HepG2 (cell line): Measurements from ENCODE around the gene TRPV4. TPM values are rescaled to one million over a fixed set of nuclear protein-coding genes. Genes with fewer than 3 reads are reported as not detected.

Experiments used
- HNRNPUL1 ChIP-seq: fragments of 200-400 bp; formaldehyde crosslinking; IDR thresholded peaks from 2 replicates; pipeline ENCODE4 v1.6.1; 2017; ENCODE audit warnings: low read depth, mild to moderate bottlenecking, low read length, moderate library complexity
- NCOA2 ChIP-seq: sonication (generic); formaldehyde crosslinking; IDR thresholded peaks from 2 replicates; pipeline ENCODE4 v1.8.0; 2022; ENCODE audit warnings: inconsistent platforms
- RORA ChIP-seq: sonication (generic); formaldehyde crosslinking; IDR thresholded peaks from 2 replicates; pipeline ENCODE4 v1.5.0; 2020; ENCODE audit warnings: mild to moderate bottlenecking, missing genetic modification reagents, moderate library complexity
- TOPORS ChIP-seq: sonication (generic); formaldehyde crosslinking; IDR thresholded peaks from 2 replicates; pipeline ENCODE4 v1.8.0; 2023; ENCODE audit warnings: mild to moderate bottlenecking, missing genetic modification reagents
- ZNF329 ChIP-seq: sonication (generic); formaldehyde crosslinking; IDR thresholded peaks from 2 replicates; pipeline ENCODE4 v1.9.0; 2021; ENCODE audit warnings: low read depth, mild to moderate bottlenecking, missing genetic modification reagents
- ZNF556 ChIP-seq: sonication (generic); formaldehyde crosslinking; IDR thresholded peaks from 2 replicates; pipeline ENCODE4 v1.4.0; 2020; ENCODE audit warnings: mild to moderate bottlenecking, missing genetic modification reagents, borderline replicate concordance
- ZNF709 ChIP-seq: sonication (generic); formaldehyde crosslinking; IDR thresholded peaks from 2 replicates; pipeline ENCODE4 v1.5.0; 2020; ENCODE audit warnings: mild to moderate bottlenecking, missing genetic modification reagents
- ZNF772 ChIP-seq: sonication (generic); formaldehyde crosslinking; IDR thresholded peaks from 2 replicates; pipeline ENCODE4 v1.5.0; 2020; ENCODE audit warnings: mild to moderate bottlenecking, missing genetic modification reagents
- polyA plus RNA-seq, 8 experiments: library from polyadenylated mRNA; depleted of rRNA in 3 of 8; stranded (reverse) in 7 of 8; unstranded in 1 of 8; fragments of >200 nt; fragmentation: Illumina TruSeq in 4 of 8; extraction: Trizol in 4 of 8; gene quantifications; 2 replicates each; pipeline versions ENCODE4 v1.2.1 to v1.2.3, GENCODE V29; 2011 to 2016; ENCODE audit warnings: low read depth in 4 of 8, missing spikeins in 1 of 8, mixed read lengths in 1 of 8; ENCODE audit not compliant: insufficient read depth in 1 of 8
- total RNA-seq, 5 experiments: library from RNA; depleted of rRNA; stranded (reverse); fragments of >200 nt; fragmentation: Illumina TruSeq; extraction: Trizol; gene quantifications; 2 replicates each; pipeline ENCODE4 v1.2.3, GENCODE V29; 2016; ENCODE audit warnings: low read depth in 1 of 5
- TF ChIP-seq, protein P1 (sequence below): sonication (generic); formaldehyde crosslinking; IDR thresholded peaks from 2 replicates; pipeline ENCODE4 v1.5.0; 2020; ENCODE audit warnings: mild to moderate bottlenecking, missing genetic modification reagents, borderline replicate concordance
- TF ChIP-seq, protein P2 (sequence below): sonication (generic); formaldehyde crosslinking; IDR thresholded peaks from 2 replicates; pipeline ENCODE4 v1.4.0; 2020; ENCODE audit warnings: missing genetic modification reagents
- TF ChIP-seq, protein P3 (sequence below): sonication (generic); formaldehyde crosslinking; IDR thresholded peaks from 2 replicates; pipeline ENCODE4 v1.8.0; 2022; ENCODE audit warnings: mild to moderate bottlenecking, missing genetic modification reagents, moderate library complexity
- TF ChIP-seq, protein P4 (sequence below): sonication (generic); formaldehyde crosslinking; IDR thresholded peaks from 2 replicates; pipeline ENCODE4 v1.8.0; 2022; ENCODE audit warnings: mild to moderate bottlenecking, missing genetic modification reagents, moderate library complexity
- TF ChIP-seq, protein P5 (sequence below), 2 experiments: sonication (generic) in 1 of 2; formaldehyde crosslinking in 1 of 2; IDR thresholded peaks; 2 replicates each; pipeline versions ENCODE4 v1.4.0 to v1.6.1; 2018 to 2020; ENCODE audit warnings: missing genetic modification reagents in 2 of 2, borderline replicate concordance in 1 of 2, low read depth in 1 of 2, mild to moderate bottlenecking in 1 of 2, missing biosample characterization in 1 of 2

Gene TRPV4
- total and polyA plus RNA-seq, 2 of the 13 experiments (the other 11 are each of a cell fraction or from before 2014, with no cell fraction given): 0.66 to 4.7 TPM

DNA sequence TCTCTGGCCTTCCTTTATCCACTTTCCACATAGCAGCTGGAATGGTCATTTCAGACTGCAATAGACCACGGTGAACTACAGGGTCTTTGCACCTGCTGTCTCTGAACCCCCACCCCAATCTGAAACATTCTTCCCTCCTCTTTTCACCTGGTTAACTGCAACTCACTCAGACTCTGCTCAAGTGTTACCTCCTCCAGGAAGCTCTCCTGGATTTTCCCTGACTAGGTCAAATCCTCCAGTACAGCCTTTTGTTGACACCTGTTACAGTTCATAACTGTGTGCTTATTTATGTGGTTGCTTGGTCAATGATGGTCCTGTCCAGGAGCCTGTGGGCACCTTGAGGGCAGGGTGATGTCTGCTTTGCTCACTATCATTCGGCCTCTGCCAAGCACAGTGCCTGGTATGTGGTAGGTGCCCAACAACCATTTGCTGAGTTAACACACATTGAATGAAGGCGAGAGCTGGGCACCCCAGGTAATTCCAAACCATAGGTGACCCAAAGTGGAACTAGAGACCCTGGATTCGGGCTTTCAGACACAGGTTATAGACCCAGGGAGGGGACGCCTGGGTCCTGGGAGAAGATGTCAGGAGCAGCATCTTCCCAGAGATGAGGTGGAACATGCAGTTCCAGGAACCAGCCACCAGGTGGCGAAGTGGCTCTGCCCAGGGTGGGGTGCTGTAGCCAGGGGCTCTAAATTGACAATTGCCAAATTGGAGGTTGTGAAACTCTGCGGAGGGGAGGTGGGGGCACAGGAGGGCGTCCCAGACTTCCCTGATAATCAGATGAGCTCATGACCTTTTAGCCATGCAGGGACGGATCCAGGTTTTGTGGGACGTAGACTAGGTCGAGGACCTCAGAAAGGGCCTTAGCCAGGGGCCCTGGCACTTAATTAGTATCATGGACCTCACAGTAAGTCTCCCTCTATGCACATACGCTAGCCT lies 28.1 kb downstream of the TRPV4 start (continued):
- TF ChIP-seq, protein P1, sequence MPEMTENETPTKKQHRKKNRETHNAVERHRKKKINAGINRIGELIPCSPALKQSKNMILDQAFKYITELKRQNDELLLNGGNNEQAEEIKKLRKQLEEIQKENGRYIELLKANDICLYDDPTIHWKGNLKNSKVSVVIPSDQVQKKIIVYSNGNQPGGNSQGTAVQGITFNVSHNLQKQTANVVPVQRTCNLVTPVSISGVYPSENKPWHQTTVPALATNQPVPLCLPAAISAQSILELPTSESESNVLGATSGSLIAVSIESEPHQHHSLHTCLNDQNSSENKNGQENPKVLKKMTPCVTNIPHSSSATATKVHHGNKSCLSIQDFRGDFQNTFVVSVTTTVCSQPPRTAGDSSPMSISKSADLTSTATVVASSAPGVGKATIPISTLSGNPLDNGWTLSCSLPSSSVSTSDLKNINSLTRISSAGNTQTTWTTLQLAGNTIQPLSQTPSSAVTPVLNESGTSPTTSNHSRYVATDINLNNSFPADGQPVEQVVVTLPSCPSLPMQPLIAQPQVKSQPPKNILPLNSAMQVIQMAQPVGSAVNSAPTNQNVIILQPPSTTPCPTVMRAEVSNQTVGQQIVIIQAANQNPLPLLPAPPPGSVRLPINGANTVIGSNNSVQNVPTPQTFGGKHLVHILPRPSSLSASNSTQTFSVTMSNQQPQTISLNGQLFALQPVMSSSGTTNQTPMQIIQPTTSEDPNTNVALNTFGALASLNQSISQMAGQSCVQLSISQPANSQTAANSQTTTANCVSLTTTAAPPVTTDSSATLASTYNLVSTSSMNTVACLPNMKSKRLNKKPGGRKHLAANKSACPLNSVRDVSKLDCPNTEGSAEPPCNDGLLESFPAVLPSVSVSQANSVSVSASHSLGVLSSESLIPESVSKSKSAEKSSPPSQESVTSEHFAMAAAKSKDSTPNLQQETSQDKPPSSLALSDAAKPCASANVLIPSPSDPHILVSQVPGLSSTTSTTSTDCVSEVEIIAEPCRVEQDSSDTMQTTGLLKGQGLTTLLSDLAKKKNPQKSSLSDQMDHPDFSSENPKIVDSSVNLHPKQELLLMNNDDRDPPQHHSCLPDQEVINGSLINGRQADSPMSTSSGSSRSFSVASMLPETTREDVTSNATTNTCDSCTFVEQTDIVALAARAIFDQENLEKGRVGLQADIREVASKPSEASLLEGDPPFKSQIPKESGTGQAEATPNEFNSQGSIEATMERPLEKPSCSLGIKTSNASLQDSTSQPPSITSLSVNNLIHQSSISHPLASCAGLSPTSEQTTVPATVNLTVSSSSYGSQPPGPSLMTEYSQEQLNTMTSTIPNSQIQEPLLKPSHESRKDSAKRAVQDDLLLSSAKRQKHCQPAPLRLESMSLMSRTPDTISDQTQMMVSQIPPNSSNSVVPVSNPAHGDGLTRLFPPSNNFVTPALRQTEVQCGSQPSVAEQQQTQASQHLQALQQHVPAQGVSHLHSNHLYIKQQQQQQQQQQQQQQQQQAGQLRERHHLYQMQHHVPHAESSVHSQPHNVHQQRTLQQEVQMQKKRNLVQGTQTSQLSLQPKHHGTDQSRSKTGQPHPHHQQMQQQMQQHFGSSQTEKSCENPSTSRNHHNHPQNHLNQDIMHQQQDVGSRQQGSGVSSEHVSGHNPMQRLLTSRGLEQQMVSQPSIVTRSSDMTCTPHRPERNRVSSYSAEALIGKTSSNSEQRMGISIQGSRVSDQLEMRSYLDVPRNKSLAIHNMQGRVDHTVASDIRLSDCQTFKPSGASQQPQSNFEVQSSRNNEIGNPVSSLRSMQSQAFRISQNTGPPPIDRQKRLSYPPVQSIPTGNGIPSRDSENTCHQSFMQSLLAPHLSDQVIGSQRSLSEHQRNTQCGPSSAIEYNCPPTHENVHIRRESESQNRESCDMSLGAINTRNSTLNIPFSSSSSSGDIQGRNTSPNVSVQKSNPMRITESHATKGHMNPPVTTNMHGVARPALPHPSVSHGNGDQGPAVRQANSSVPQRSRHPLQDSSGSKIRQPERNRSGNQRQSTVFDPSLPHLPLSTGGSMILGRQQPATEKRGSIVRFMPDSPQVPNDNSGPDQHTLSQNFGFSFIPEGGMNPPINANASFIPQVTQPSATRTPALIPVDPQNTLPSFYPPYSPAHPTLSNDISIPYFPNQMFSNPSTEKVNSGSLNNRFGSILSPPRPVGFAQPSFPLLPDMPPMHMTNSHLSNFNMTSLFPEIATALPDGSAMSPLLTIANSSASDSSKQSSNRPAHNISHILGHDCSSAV (CRISPR knock-in tag): no peak
- TF ChIP-seq ZNF329 (no peak), NCOA2 (no peak), TOPORS (no peak), ZNF556 (CRISPR knock-in tag) (no peak), RORA (CRISPR knock-in tag) (no peak), ZNF709 (CRISPR knock-in tag) (no peak), ZNF772 (CRISPR knock-in tag) (no peak), HNRNPUL1 (no peak)
- TF ChIP-seq, protein P2, sequence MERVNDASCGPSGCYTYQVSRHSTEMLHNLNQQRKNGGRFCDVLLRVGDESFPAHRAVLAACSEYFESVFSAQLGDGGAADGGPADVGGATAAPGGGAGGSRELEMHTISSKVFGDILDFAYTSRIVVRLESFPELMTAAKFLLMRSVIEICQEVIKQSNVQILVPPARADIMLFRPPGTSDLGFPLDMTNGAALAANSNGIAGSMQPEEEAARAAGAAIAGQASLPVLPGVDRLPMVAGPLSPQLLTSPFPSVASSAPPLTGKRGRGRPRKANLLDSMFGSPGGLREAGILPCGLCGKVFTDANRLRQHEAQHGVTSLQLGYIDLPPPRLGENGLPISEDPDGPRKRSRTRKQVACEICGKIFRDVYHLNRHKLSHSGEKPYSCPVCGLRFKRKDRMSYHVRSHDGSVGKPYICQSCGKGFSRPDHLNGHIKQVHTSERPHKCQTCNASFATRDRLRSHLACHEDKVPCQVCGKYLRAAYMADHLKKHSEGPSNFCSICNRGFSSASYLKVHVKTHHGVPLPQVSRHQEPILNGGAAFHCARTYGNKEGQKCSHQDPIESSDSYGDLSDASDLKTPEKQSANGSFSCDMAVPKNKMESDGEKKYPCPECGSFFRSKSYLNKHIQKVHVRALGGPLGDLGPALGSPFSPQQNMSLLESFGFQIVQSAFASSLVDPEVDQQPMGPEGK: peak; percentile 86
- TF ChIP-seq, protein P3, sequence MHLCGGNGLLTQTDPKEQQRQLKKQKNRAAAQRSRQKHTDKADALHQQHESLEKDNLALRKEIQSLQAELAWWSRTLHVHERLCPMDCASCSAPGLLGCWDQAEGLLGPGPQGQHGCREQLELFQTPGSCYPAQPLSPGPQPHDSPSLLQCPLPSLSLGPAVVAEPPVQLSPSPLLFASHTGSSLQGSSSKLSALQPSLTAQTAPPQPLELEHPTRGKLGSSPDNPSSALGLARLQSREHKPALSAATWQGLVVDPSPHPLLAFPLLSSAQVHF: no peak
- TF ChIP-seq, protein P4, sequence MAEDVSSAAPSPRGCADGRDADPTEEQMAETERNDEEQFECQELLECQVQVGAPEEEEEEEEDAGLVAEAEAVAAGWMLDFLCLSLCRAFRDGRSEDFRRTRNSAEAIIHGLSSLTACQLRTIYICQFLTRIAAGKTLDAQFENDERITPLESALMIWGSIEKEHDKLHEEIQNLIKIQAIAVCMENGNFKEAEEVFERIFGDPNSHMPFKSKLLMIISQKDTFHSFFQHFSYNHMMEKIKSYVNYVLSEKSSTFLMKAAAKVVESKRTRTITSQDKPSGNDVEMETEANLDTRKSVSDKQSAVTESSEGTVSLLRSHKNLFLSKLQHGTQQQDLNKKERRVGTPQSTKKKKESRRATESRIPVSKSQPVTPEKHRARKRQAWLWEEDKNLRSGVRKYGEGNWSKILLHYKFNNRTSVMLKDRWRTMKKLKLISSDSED (CRISPR knock-in tag): no peak
- TF ChIP-seq, protein P5, sequence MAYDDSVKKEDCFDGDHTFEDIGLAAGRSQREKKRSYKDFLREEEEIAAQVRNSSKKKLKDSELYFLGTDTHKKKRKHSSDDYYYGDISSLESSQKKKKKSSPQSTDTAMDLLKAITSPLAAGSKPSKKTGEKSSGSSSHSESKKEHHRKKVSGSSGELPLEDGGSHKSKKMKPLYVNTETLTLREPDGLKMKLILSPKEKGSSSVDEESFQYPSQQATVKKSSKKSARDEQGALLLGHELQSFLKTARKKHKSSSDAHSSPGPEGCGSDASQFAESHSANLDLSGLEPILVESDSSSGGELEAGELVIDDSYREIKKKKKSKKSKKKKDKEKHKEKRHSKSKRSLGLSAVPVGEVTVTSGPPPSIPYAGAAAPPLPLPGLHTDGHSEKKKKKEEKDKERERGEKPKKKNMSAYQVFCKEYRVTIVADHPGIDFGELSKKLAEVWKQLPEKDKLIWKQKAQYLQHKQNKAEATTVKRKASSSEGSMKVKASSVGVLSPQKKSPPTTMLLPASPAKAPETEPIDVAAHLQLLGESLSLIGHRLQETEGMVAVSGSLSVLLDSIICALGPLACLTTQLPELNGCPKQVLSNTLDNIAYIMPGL (CRISPR knock-in tag; IDR thresholded peaks at IDR 0.05; ENCODE audit: borderline replicate concordance in 1 of 2, low read depth in 1 of 2): peak in 1 of 2 experiments; percentile 32; a peak in 1 of 4 replicates
